Measurements from ENCODE around the gene XPO6. TPM values are rescaled to one million over a fixed set of nuclear protein-coding genes. Genes with fewer than 3 reads are reported as not detected.

Gene XPO6
- total RNA-seq, 1 donor from 2014 or later, result 168 TPM

DNA sequence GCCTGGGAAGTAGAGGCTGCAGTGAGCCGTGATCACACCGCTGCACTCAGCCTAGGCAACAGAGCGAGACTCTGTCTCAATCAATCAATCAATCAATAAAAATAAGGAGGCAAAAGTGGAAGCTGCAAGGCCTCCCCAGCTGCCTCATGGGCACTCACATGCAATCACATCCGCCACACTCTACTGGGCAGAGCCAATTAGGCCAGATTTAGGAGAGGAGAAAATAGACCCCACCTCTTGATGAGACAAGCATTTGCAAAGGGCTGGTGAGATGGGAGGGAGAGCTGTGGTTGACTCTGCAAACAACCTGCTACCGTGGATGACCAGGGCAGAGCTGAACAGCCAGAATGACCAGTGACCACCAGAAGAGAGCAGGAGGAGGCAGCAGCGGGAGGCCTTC lies 133.5 kb downstream of the XPO6 start:
- TF ChIP-seq, protein P1, sequence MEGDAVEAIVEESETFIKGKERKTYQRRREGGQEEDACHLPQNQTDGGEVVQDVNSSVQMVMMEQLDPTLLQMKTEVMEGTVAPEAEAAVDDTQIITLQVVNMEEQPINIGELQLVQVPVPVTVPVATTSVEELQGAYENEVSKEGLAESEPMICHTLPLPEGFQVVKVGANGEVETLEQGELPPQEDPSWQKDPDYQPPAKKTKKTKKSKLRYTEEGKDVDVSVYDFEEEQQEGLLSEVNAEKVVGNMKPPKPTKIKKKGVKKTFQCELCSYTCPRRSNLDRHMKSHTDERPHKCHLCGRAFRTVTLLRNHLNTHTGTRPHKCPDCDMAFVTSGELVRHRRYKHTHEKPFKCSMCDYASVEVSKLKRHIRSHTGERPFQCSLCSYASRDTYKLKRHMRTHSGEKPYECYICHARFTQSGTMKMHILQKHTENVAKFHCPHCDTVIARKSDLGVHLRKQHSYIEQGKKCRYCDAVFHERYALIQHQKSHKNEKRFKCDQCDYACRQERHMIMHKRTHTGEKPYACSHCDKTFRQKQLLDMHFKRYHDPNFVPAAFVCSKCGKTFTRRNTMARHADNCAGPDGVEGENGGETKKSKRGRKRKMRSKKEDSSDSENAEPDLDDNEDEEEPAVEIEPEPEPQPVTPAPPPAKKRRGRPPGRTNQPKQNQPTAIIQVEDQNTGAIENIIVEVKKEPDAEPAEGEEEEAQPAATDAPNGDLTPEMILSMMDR (conservative IDR thresholded peaks at IDR 0.05; ENCODE audit: low read depth, low read length), result no peak
- H3K4me3 ChIP-seq (ENCODE audit: low read depth, low read length), result no peak overlapping the region
- DNase-seq (ENCODE audit: low read depth), result no peak

DNA sequence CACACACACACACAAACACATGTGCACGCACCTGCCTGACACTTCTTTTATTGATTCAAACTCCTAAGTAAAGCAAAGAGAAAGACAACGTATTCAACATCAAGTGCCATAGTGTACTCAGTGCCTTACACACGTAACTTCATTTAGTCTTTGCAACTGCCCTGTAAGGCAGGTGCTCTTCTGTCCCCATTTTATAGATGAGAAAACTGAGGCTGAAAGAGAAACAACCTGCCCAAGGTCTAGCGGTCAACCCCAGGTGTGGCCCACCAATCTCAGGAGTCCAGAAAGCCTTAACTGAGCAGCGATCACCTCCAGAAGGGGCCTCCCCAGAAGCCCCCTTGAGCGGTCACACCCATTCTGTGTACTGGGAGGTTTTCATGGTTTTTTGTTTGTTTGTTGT lies 137.9 kb downstream of the XPO6 start:
- DNase-seq (ENCODE audit: low read depth), result no peak
- no peak overlapping the region for H3K4me3 ChIP-seq (ENCODE audit: low read depth, low read length)
- TF ChIP-seq, protein P1 (conservative IDR thresholded peaks at IDR 0.05; ENCODE audit: low read depth, low read length), result no peak

DNA sequence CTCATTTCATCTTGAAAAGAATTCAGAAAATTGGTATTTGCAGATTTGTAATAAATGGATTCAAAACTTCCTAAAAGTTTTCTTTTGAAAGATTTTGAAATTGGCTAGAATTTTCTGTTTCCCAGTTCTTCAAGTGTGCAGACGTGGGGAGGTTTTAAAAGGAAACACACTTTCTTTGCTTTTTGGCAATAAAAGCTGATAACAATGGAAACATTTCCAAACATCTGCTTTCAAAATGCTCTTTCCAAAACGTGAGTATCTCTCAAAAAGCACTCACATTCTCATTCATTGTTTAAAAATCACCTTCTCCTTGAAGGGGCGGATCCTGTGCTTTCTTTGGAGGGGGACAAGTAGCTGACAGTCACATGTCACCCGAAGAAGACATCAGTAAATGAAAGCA lies 139.7 kb downstream of the XPO6 start:
- no peak overlapping the region for H3K4me3 ChIP-seq (ENCODE audit: low read depth, low read length)
- DNase-seq (ENCODE audit: low read depth), result no peak
- TF ChIP-seq, protein P1 (conservative IDR thresholded peaks at IDR 0.05; ENCODE audit: low read depth, low read length), result no peak

DNA sequence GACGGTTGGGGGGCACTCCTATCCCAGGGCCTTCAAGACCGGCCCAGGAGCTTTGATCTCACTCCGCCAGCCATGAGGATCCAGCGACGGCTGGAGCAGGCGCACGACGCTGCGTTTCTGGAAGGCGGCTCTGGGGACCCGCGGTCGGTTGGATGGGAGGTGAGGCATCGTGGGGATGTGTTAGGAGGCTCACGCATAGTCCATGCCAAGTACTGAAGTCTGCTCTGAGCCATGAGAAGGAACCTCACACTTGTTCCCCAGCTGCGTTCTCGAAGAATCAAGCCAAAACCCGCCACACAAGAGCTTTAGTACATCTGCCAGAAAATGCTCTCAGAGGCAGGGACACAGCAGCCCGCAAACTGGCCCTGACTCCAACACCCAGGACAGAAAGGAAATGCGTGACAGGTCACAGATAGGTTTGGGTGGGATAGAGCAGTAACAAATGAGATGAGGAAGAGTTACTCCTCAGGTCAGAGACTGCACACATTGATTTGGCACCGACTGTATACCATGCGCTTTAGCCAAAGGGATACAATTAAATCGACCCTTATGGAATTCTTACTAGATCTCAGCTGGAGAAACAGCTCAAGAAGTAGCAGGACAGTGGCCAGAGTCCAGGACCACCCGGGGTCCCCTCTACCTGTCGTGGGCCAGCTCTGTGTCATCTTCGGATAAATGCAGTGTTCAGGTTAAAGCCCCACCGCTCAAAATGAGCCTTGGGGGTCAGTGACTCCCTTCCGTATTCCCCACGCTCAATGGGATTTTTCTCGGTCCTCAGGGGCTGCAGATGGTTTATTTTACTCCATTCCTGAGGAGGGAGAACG lies 141.6 kb downstream of the XPO6 start:
- H3K4me3 ChIP-seq (ENCODE audit: low read depth, low read length), result no peak overlapping the region
- TF ChIP-seq, protein P1 (conservative IDR thresholded peaks at IDR 0.05; ENCODE audit: low read depth, low read length), result no peak
- DNase-seq (ENCODE audit: low read depth), result no peak

DNA sequence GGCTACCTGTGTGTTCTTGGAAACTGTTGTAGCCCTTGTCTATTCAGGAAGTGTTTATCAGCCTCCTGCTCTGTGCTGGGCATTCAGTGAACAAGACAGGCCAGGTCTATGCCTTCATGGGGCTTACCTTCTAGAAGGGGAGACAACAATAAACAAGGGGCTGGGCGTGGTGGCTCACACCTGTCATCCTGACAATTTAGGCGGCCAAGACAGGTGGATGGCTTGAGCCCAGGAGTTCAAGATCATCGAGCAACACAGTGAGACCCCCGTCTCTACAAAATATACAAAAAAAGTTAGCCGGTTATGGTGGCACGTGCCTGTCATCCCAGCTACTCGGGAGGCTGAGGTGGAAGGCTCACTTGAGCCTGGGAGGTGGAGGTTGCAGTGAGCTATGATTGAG lies 142.8 kb downstream of the XPO6 start:
- no peak overlapping the region for H3K4me3 ChIP-seq (ENCODE audit: low read depth, low read length)
- TF ChIP-seq, protein P1 (conservative IDR thresholded peaks at IDR 0.05; ENCODE audit: low read depth, low read length), result no peak
- no peak for DNase-seq (ENCODE audit: low read depth)

DNA sequence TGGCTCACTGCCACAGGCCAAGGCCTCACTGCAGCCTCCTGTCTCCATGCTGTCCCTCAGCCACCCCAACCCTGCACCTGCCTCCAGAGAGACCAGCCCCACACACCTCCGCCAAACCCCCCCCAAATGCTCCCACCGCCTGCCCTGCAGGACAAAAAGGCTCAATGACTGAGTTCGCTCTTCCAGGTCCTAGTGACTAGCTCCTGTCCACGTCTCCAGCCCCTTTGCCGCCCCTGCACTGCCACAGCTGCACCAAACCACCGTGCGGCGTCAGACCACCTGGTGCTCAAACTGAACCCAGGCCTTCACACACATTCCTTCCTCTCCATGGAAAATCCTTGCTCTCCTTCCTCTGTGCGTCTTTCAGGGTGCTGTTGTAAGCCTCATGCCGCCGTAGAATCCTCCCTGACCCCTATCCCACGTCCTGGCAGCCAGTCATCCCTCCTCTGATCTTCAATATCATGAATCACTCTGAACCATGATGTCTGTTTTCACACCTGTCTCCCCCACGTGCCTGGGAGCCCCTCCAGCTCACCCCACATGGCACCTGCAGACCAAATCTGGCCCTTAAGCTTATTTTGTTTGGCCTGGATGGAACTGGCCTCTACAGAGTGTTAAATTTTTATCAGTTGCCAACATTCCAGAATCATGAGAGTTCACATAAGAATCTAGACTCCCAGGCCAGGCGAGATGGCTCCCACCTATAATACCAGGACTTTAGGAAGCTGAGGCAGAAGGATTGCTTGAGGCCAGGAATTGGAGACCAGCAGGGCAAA lies 144.0 kb downstream of the XPO6 start:
- no peak overlapping the region for H3K4me3 ChIP-seq (ENCODE audit: low read depth, low read length)
- TF ChIP-seq, protein P1 (conservative IDR thresholded peaks at IDR 0.05; ENCODE audit: low read depth, low read length), result no peak
- DNase-seq (ENCODE audit: low read depth), result no peak
